Measurements from ENCODE around the gene RNF227. TPM values are rescaled to one million over a fixed set of nuclear protein-coding genes. Genes with fewer than 3 reads are reported as not detected.
A peak's percentile ranks its signal among the peaks of the same experiment; 100 is the strongest.

Gene RNF227
- total and polyA plus RNA-seq, 2 of the 8 experiments (the other 6 are each of a cell fraction or from before 2014, with no cell fraction given): 0.63 to 1.7 TPM

GRCh38 chr17:7922845-7923628 is 6.9 kb upstream of the RNF227 start:
- ChIA-PET CTCF (ENCODE audit: partially characterized antibody) (interaction anchor here (1.0 to 2.3 kb wide), 10 partner anchors 10 to 135 kb away, joined by 3 to 10 read pairs (median 4); partner anchors contain the start of gene CNTROB), POLR2A (ENCODE audit: partially characterized antibody) (interaction anchor here (1.0 to 1.7 kb wide), 3 partner anchors 9 to 82 kb away, joined by 3 to 5 read pairs (median 4); partner anchors contain the start of genes CNTROB and TRAPPC1)
- peak overlapping the region; percentile 7 to 53 (median 26); a peak in 6 of 8 replicates for H3K4me3 ChIP-seq (ENCODE audit: extremely low read depth in 1 of 4, insufficient read depth in 2 of 4, low read depth in 3 of 4, low read length in 4 of 4)
- peaks cover 6 to 65% (median 55%) of the 10 kb centered on the region in 4 experiments for H3K27me3 ChIP-seq (replicated peaks in 1 of 4; ENCODE audit: control insufficient read depth in 3 of 4, extremely low read depth in 1 of 4, insufficient read depth in 3 of 4, low read length in 3 of 4)
- no peak overlapping the region for H2BK5ac ChIP-seq (ENCODE audit: low read depth, low read length)
- H2BK15ac ChIP-seq (ENCODE audit: low read length): peak overlapping the region; percentile 72; the same call in 1 of the 2 replicates
- peaks cover 7% of the 10 kb centered on the region; the same call in 1 of the 2 replicates for H3K23me2 ChIP-seq (ENCODE audit: low read depth, low read length)
- no peak for FAIRE-seq
- WGBS, 2 experiments (ENCODE audit: extremely low coverage in 1 of 2, insufficient coverage in 1 of 2, insufficient read length in 1 of 2, insufficient replicate concordance in 2 of 2, low coverage in 1 of 2, low lambda C conversion rate in 2 of 2, missing lambda C conversion rate in 1 of 2): 18% methylated on average over 41 of the region's 45 CpGs; no CpG with 5 or more reads in 1 of the 2 experiments
- H3K27ac ChIP-seq (ENCODE audit: low read depth, low read length): no peak overlapping the region
- H3K23ac ChIP-seq (ENCODE audit: insufficient read length): no peak overlapping the region
- H4K5ac ChIP-seq (ENCODE audit: insufficient read length, low read depth, low read length): no peak overlapping the region
- H3K36me3 ChIP-seq (ENCODE audit: control insufficient read depth in 2 of 4, insufficient read depth in 4 of 4, low read length in 3 of 4): no peaks in the 10 kb centered on the region
- 0 out of 2 replicates have a peak overlapping the region, but pooled peaks have one; percentile 50 for H2BK12ac ChIP-seq (ENCODE audit: low read depth, low read length)
- peak overlapping the region; percentile 83 for H3K18ac ChIP-seq (ENCODE audit: extremely low read depth, low read length)
- H3K56ac ChIP-seq (replicated peaks; ENCODE audit: insufficient read length, low read depth, low read length): no peak overlapping the region
- peak overlapping the region; percentile 71; the same call in 1 of the 2 replicates for H2AFZ ChIP-seq (ENCODE audit: low read length)
- H3K79me2 ChIP-seq (ENCODE audit: control insufficient read depth in 1 of 2, insufficient read depth in 2 of 2, low read length in 2 of 2): no peaks in the 10 kb centered on the region
- H3K79me1 ChIP-seq (ENCODE audit: low read depth, low read length): no peaks in the 10 kb centered on the region
- H3K14ac ChIP-seq (ENCODE audit: insufficient read length): no peak overlapping the region
- H3K4ac ChIP-seq (replicated peaks; ENCODE audit: insufficient read length, low read depth, low read length): no peak overlapping the region
- H2AK5ac ChIP-seq (ENCODE audit: low read depth, low read length): no peak overlapping the region
- no peaks in the 10 kb centered on the region for H3K9me3 ChIP-seq (ENCODE audit: insufficient read depth in 2 of 2, low read depth in 1 of 2, low read length in 1 of 2)
- peaks cover 3 to 13% (median 5%) of the 10 kb centered on the region in 4 experiments for H3K4me1 ChIP-seq (replicated peaks in 1 of 4; ENCODE audit: control insufficient read depth in 3 of 4, insufficient read depth in 4 of 4, low read length in 3 of 4)
- peak overlapping the region; percentile 67 for H4K91ac ChIP-seq (replicated peaks; ENCODE audit: insufficient read length, low read length)
- H4K8ac ChIP-seq (ENCODE audit: extremely low read depth, insufficient read depth, low read length): peak overlapping the region; percentile 11; the same call in 1 of the 2 replicates
- H2BK20ac ChIP-seq (ENCODE audit: low read length): peak overlapping the region; percentile 18; the same call in 1 of the 2 replicates
- peak in 1 of 2 experiments; percentile 90 for DNase-seq (ENCODE audit: low read depth in 1 of 2, low spot score in 2 of 2)
- H3K4me2 ChIP-seq (ENCODE audit: insufficient read depth in 1 of 2, low read depth in 2 of 2, low read length in 2 of 2): peak overlapping the region; percentile 63 to 69
- no peak overlapping the region; a peak in 1 of 7 replicates for H3K9ac ChIP-seq (replicated peaks in 1 of 4; ENCODE audit: extremely low read depth in 1 of 4, low read depth in 3 of 4, low read length in 3 of 4)
- no peak overlapping the region for H2BK120ac ChIP-seq (replicated peaks; ENCODE audit: low read depth, low read length)
- H4K20me1 ChIP-seq (replicated peaks in 1 of 2; ENCODE audit: control insufficient read depth in 1 of 2, insufficient read depth in 2 of 2, low read length in 2 of 2): peaks cover 0 to 2% of the 10 kb centered on the region in 2 experiments
- TF ChIP-seq ZNF274 (IDR thresholded peaks at IDR 0.05; ENCODE audit: borderline replicate concordance, extremely low read depth, low read length) (no peak), SAP30 (IDR thresholded peaks at IDR 0.05; ENCODE audit: insufficient read depth, insufficient replicate concordance, low read length) (no peak), JUN (IDR thresholded peaks at IDR 0.05; ENCODE audit: low read depth, low read length) (no peak), EGR1 (IDR thresholded peaks at IDR 0.05; ENCODE audit: borderline replicate concordance, low read depth, low read length) (no peak), TCF12 (IDR thresholded peaks at IDR 0.05; ENCODE audit: low read depth, low read length) (no peak), KDM5A (IDR thresholded peaks at IDR 0.05; ENCODE audit: low read length) (no peak), SRF (IDR thresholded peaks at IDR 0.05; ENCODE audit: low read depth, low read length) (no peak), BRCA1 (IDR thresholded peaks at IDR 0.05; ENCODE audit: low read depth, low read length) (no peak), SIN3A (conservative IDR thresholded peaks at IDR 0.05 in 1 of 2, IDR thresholded peaks at IDR 0.05 in 1 of 2; ENCODE audit: low read depth in 1 of 2, low read length in 2 of 2) (peak in 1 of 2 experiments; percentile 53; a peak in 1 of 4 replicates), SP1 (IDR thresholded peaks at IDR 0.05; ENCODE audit: low read depth, low read length) (peak; percentile 68), BCL11A (IDR thresholded peaks at IDR 0.05; ENCODE audit: low read depth in 2 of 2, low read length in 2 of 2) (no peak)

Measured in H1 (cell line).